HL-60/S4 (cell line): ENCODE data around the gene PPP1R1B.

Experiments used
- in situ Hi-C: fragments of 300-500 bp; cut with MboI; formaldehyde crosslinking; loops from 2 replicates; pipeline ENCODE4 v1.14.3; 2022; ENCODE audit warnings: low sequenced_read_pairs

Gene PPP1R1B

DNA sequence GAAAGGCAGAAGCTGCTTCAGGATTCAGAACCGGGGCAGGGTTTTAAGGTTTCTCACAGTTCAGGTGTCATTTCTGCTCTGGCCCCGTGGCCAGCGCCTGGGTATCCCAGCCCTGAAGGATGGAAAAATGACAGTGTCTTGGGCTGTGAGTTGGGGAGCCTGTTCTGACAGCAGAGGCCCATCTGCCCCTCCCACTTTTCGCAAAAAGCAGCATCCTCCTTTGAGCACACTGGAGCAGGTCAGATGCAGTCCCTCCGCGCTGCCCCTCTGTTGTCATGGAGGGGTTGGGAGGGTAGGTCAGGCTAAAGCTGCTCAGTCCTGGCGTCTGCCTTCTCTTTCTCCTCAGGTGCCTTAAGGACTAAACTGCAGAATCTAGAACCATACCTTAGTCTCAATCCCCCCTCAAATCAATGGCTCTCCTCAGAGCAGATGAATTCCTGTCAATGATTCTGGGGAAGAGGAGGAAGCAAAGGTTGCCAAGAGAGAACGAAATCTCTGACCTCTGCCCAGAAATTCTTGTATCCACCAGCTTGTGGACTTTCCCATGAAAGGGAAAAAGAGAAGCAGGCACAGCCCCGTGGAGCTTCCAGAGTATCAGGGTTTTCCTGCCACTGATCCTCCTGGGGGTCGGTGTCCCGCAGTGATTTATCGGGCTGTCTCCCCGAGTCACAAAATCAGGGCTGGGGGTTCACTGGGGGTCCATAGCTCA lies 26.3 kb upstream of the PPP1R1B start:
- in situ Hi-C loops, result no loop called here

- in situ Hi-C loops, result no loop called here
Observed at GRCh38 chr17:39600997-39601597, 25.7 kb upstream of the PPP1R1B start.

DNA sequence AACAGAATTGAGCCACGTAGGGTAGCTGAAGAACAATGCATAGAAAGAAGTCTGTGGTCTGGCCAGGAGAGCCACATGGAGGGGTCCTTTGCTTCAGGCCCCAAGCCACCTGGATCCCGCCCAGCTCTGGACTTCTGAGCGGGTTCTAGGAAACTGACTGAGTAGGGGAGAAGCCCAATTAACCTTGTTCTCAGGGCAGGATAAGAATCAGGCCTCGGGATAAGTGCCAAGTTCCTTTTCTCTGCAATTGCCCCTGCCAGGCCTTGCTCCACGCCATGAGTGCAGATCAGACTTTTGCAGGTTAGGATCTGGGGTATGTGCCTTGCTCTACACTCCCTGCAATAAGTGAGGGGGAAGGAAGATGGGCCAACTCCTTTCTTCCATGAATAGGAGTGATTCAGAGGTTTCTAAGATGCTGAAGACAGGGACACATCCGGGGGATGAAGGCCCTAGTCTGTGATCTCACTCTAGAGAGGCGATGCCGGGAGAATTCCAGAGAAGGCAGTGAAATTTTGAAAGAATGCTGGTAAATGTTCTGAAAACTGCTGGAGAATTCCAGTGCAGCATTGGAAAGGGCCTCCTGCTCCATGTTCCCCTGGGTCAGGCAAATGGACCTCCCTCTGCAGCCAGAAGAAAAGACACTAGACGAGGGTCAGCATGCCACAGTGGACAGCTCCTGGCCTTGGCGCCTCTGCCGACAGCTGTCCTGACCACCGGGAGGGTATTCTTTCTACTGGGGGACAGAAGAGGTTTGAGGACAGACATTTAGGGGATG lies 24.8 kb upstream of the PPP1R1B start:
- in situ Hi-C loops, result no loop called here

DNA sequence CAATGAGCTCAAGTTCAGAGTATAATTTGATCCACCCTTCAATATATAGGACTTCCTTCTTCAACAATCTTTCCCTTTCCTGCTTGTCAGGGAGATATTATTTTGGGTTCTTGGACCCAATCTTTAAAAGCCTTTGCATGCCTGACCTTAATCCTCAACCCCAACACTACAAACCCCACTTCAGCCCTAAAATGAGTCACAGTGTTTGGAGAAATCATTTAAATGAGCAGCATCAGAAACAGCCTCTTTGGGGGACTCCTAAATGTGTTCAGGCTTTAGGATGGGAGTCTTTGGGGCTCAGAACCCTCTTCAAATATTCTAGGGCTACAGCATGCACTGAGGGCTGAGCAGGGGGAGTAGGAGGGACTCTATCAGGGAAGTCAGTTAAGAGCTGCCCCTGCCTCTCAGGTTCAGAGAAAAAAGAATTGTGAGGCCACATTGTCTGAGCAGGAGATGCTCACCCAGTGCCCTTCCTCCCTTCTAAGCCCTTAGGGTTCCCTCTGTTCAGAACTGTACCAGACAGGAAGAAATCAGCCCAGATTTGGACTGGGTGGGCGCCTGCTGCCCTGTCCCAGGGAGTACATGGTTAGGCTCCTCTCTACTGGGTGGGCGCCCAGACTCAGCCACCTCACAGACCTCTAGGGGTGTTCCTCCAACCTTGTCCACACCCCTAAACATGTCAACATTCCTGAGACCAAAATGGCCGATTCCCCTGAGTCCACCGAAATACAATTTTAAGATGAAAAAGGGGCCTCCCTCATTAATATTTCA lies 24.0 kb upstream of the PPP1R1B start:
- in situ Hi-C loops, result no loop called here

GRCh38 chr17:39603304-39604016 lies 23.3 kb upstream of the PPP1R1B start:
- in situ Hi-C loops, result no loop called here

- in situ Hi-C loops, result no loop called here
Observed at GRCh38 chr17:39604911-39605491, 21.8 kb upstream of the PPP1R1B start.

DNA sequence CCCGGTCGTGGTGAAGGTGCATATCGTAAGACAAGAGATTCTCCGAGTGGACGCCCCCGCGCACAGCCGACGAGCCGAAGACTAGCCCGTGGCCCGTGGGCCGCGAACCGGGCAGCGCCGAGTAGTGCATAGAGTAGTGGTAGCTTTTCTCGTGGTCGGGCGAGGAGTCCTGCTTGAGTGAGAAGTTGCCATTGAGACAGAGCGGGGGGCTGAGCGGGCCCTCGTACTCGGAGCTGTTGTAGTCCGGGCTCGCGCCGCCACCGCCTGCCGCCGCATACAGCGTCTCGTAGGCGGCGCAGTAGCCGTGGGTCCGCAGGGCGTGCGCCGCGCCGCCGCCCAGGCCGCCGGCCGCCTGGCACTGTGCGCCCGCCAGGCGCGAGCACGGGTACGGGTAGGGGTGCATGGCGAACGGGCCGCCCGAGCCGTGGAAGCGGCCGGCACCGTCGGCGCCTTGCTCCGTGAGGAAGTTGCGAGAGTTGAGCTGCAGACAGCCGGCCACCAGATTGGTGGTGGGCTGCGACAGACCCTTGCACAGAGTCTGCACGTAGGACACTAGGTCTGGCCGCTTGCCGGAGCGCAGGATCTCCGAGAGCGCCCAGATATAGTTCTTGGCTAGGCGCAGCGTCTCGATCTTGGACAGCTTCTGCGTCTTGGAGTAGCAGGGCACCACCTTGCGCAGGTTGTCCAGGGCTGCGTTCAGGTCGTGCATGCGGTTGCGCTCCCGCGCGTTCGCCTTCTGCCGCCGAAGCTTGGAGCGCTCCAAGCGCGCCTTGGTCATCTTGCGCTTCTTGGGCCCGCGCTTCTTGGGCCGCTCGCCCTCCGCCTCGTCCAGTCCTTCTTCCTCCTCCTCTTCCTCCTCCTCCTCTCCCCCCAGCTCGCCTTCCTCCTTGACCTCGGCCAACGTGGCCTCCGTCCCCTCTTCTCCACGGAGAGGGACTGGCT lies 21.0 kb upstream of the PPP1R1B start:
- in situ Hi-C loops, result no loop called here

DNA sequence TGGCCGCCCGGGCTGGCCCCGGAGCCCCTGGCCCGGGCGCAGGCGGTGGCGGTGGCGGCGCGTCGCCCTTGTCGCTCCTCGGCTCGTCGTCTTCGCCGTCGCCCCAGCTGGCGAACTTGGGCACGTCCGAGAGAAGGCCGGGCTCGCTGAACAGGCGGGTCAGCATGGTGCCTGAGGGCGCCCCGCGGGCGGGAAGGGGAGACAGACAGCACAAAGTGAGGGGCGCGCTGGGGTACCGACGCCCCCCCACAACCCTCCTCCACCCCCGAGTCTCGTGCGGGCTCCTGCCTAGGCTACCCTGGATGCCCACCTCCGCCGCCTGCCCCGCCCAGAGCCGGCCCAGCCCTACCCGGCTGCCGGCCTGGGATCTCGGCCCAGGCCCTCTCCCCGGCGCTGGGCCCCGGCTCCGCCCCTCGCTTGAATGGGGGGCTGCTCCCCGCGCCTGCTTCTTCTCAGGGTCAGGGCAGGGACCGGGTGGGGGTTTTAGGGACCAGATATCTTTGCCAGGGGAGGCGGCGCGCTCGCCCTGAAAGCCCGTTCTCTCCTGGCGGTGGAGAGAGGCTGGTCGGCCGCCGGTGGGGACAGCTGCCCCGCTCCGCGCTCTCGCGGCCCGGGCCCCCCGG lies 20.2 kb upstream of the PPP1R1B start:
- in situ Hi-C loops, result no loop called here

- in situ Hi-C loops, result no loop called here
Observed at GRCh38 chr17:39607057-39607850, 19.5 kb upstream of the PPP1R1B start.

DNA sequence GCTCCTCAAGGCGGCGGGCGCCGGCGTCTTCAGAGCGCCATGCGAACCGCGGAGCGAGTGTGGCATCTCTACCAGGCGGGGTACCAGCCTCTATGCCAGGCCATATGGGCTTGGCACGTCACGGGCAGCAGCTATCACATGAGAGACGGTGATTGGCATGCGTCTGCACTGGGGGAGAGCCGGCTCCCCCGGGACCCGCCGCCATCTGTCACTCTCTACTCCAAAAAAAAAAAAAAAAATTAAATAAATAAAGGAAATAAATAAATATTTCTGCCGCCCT lies 19.0 kb upstream of the PPP1R1B start, which contains the start of gene NEUROD2:
Gene NEUROD2 (minus strand): TSS at position 70 of the 280 bp plus-strand sequence. CDS start 1,321 bp downstream, outside the sequence.
- in situ Hi-C loops, result no loop called here

DNA sequence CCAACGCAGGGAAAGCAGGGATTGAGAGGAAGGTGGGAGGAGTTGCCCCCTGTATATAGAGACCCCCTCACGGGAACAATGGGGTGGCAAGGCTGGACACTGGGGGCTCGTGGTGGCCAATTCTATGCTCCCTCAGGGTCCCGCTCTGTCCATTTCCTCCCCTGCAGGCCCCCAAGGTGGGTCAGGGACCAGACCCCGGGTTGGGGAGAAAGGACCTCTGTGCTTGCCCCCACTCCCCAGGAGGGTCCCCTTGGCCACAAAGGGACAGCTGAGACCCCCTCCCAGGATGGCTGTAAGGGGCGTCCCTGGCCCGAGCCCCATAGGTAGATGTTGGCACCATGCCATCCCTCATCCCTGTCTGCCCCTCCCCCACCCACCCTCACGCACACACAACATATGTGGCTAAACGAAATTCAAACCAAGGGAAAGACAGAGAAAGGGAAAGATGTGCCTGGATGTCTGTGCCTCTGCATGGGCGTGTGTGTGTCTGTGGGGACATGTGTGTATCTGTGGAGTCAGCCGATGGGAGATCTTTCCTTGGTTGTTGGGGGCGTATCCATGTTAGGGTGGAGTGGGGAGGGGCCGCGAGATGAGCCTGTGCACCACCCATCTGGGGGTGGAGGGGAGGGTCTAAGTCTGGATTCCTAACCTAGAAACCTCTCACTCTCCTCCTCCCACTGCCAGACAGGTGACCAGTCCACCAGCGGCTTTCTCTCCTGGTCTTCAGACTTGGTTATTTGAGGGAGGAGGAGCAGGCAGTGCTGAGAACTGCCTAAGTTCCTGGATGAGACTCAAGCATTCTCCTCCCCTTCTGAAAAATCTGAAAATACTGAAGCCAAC lies 18.4 kb upstream of the PPP1R1B start:
- in situ Hi-C loops, result no loop called here

- in situ Hi-C loops, result no loop called here
Observed at GRCh38 chr17:39609416-39610025, 17.2 kb upstream of the PPP1R1B start.

DNA sequence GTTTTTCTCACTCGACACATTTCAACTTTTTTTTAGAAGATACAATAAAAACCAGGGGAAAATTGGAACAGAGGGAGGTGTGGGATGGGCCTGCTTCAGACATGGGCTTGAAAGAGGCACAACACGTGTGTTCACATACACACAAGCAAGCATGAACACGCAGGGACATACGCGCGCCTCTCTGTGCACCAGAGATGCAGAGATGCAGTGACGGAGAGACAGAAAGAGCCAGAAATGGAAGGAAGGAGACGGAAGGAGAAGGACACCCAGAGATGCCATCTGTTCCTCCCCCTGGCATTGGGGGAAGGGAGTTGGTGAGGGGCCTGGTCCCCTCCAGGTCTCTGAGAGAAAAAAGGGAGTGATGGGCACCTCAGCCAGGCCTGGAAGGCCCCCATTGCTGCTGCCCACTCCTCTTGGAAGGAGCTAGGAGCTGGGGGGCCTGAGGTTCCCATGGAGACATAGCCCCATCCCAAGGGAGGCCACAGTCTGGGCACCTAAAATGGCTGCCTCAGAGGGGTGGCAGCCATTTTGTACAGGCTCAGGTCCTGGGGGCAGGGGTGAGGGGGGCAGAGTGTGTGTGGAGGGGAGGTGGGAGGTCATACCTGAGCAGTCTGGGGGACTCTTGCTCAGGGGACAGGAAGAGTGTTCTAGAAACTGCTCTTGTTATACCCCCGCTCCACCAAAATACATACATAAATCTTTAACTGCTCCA lies 15.2 kb upstream of the PPP1R1B start:
- in situ Hi-C loops, result no loop called here

DNA sequence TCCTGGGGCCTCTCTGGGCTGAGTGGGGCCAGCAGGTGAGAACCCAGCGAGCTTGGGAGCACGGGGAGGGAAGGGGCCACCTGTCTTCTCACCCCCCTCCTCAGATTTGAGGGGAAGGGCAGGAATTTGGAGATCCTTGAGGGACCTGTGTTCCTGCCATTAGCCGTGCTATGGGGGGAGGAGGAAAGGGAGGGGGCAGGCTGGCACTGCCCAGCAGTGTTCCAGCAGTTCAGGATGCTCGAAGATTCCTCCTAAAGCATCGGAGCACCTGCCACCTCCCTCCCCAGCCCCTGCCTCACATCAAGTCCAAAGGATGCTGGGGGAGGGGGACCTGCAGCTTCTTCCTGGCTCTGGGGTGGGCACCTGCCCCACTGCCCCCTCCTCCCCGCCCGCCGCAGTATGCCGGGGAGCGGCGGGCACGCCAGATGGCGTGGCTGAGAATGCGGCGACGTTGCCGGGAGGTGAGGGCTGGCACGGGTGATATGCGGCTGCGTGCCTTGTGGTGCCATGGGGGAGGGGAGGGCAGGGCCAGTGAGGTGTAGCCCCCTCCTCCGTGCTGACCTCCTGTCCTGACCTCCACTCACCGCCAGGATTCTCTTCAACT lies 14.4 kb upstream of the PPP1R1B start:
- in situ Hi-C loops, result no loop called here

DNA sequence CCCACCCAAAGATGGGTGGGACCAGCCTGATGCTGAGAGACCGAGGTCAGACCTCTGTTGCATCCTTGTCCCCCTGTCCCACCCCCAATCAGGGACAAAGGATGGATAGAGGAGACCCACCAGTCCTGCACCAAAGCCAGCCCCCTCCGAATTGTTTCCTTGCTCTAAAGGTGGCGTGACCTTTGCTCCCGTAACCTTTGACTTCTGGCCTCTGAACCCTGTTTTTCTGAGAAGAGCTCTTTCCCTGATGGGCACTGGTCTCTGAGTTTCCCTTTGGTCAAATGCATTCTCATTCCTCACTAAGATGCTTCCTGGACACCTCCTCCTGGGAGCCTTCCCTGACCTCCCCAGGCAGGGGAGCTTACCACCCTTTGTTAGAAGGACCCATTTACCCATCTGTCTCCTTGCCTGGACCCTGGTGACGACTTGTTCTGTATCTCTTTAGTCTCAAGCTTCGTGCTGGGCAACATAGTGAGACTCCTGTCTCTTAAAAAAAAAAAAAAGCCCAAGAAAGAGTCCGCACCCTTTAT lies 13.8 kb upstream of the PPP1R1B start:
- in situ Hi-C loops, result no loop called here
